IgD-negative memory B cell (primary cell): ENCODE data around the gene CDV3. TPM values are rescaled to one million over a fixed set of nuclear protein-coding genes. Genes with fewer than 3 reads are reported as not detected.

ENCODE experiments used
- H3K27ac Mint-ChIP-seq, 3 donors: one replicate each; pipeline ENCODE4 v1.8.0; 2020 to 2022; ENCODE audit warnings: mild to moderate bottlenecking in 3 of 3, mixed read lengths in 3 of 3, moderate library complexity in 1 of 3
- H3K27me3 Mint-ChIP-seq: one replicate; pipeline ENCODE4 v1.8.0; 2021; ENCODE audit warnings: mixed read lengths
- H3K36me3 Mint-ChIP-seq: one replicate; pipeline ENCODE4 v1.8.0; 2020; ENCODE audit warnings: mild to moderate bottlenecking, mixed read lengths
- H3K4me1 Mint-ChIP-seq, 3 donors: one replicate each; pipeline ENCODE4 v1.8.0; 2020 to 2022; ENCODE audit warnings: mixed read lengths in 3 of 3, mild to moderate bottlenecking in 1 of 3
- H3K4me3 Mint-ChIP-seq, 4 donors: one replicate each; pipeline ENCODE4 v1.8.0; 2020 to 2022; ENCODE audit warnings: mild to moderate bottlenecking in 4 of 4, mixed read lengths in 4 of 4, moderate library complexity in 3 of 4
- H3K9me3 Mint-ChIP-seq, 3 donors: one replicate each; pipeline ENCODE4 v1.8.0; 2020 to 2021; ENCODE audit warnings: mixed read lengths in 3 of 3, mild to moderate bottlenecking in 1 of 3
- polyA plus RNA-seq: library from polyadenylated mRNA; unstranded; fragments of 300-500 nt; fragmentation: Illumina TruSeq; gene quantifications from one replicate; pipeline ENCODE4 v1.2.3, GENCODE V29; 2021

The CDV3 gene
- polyA plus RNA-seq, 1 donor from 2014 or later, result 39.7 TPM

- no peaks in the 10 kb centered on the region for H3K4me1 Mint-ChIP-seq
- H3K36me3 Mint-ChIP-seq, result peaks cover 12% of the 10 kb centered on the region
- no peaks in the 10 kb centered on the region for H3K27me3 Mint-ChIP-seq
- H3K4me3 Mint-ChIP-seq, result no peak overlapping the region
- H3K27ac Mint-ChIP-seq, result no peak overlapping the region
- no peaks in the 10 kb centered on the region for H3K9me3 Mint-ChIP-seq
Measured at GRCh38 chr3:133607816-133608215, 34.3 kb downstream of the CDV3 start.

GRCh38 chr3:133608388-133608787 is 34.9 kb downstream of the CDV3 start:
- Mint-ChIP-seq H3K4me3 (no peak overlapping the region), H3K27ac (no peak overlapping the region), H3K27me3 (no peaks in the 10 kb centered on the region), H3K9me3 (no peaks in the 10 kb centered on the region), H3K36me3 (peaks cover 15% of the 10 kb centered on the region), H3K4me1 (peaks cover 0 to 3% (median 0%) of the 10 kb centered on the region in 3 donors)

- H3K36me3 Mint-ChIP-seq, result peaks cover 15% of the 10 kb centered on the region
- no peak overlapping the region for H3K4me3 Mint-ChIP-seq
- no peak overlapping the region for H3K27ac Mint-ChIP-seq
- no peaks in the 10 kb centered on the region for H3K9me3 Mint-ChIP-seq
- no peaks in the 10 kb centered on the region for H3K27me3 Mint-ChIP-seq
- peaks cover 0 to 4% (median 0%) of the 10 kb centered on the region in 3 donors for H3K4me1 Mint-ChIP-seq
Measured at GRCh38 chr3:133610031-133610430, 36.5 kb downstream of the CDV3 start.

GRCh38 chr3:133611534-133611933 is 38.0 kb downstream of the CDV3 start:
- no peaks in the 10 kb centered on the region for H3K27me3 Mint-ChIP-seq
- H3K4me3 Mint-ChIP-seq, result no peak overlapping the region
- H3K9me3 Mint-ChIP-seq, result no peaks in the 10 kb centered on the region
- peaks cover 0 to 4% (median 0%) of the 10 kb centered on the region in 3 donors for H3K4me1 Mint-ChIP-seq
- H3K27ac Mint-ChIP-seq, result no peak overlapping the region
- peaks cover 16% of the 10 kb centered on the region for H3K36me3 Mint-ChIP-seq

- Mint-ChIP-seq H3K27me3 (no peaks in the 10 kb centered on the region), H3K4me1 (peaks cover 7 to 13% (median 10%) of the 10 kb centered on the region in 3 donors), H3K9me3 (no peaks in the 10 kb centered on the region), H3K36me3 (peaks cover 7% of the 10 kb centered on the region), H3K4me3 (peak overlapping the region in 2 of 4 donors; percentile 43 to 80), H3K27ac (peak overlapping the region; percentile 3 to 88 (median 69))
Measured at GRCh38 chr3:133620066-133620784, 46.7 kb downstream of the CDV3 start.

- H3K36me3 Mint-ChIP-seq, result peaks cover 2% of the 10 kb centered on the region
Measured at GRCh38 chr3:133627789-133628188, 54.3 kb downstream of the CDV3 start.

GRCh38 chr3:133629146-133629545 is 55.7 kb downstream of the CDV3 start:
- no peaks in the 10 kb centered on the region for H3K9me3 Mint-ChIP-seq
- H3K4me3 Mint-ChIP-seq, result no peak overlapping the region
- H3K27me3 Mint-ChIP-seq, result no peaks in the 10 kb centered on the region
- no peak overlapping the region for H3K27ac Mint-ChIP-seq
- H3K36me3 Mint-ChIP-seq, result peaks cover 6% of the 10 kb centered on the region
- peaks cover 2 to 8% (median 4%) of the 10 kb centered on the region in 3 donors for H3K4me1 Mint-ChIP-seq

More at GRCh38 chr3:133627789-133628188, 54.3 kb downstream of the CDV3 start:
- Mint-ChIP-seq H3K27ac (no peak overlapping the region), H3K27me3 (no peaks in the 10 kb centered on the region), H3K4me1 (peaks cover 0 to 7% (median 2%) of the 10 kb centered on the region in 3 donors), H3K9me3 (no peaks in the 10 kb centered on the region), H3K4me3 (no peak overlapping the region)

GRCh38 chr3:133633439-133633838 is 60.0 kb downstream of the CDV3 start:
- peaks cover 2 to 4% (median 3%) of the 10 kb centered on the region in 3 donors for H3K4me1 Mint-ChIP-seq
- peaks cover 6% of the 10 kb centered on the region for H3K36me3 Mint-ChIP-seq
- H3K27ac Mint-ChIP-seq, result peak overlapping the region in 1 of 3 donors; percentile 71
- no peak overlapping the region for H3K4me3 Mint-ChIP-seq
- no peaks in the 10 kb centered on the region for H3K27me3 Mint-ChIP-seq
- no peaks in the 10 kb centered on the region for H3K9me3 Mint-ChIP-seq

Other genes with a start within 250 kb of the CDV3 start
- 2.8 TPM for gene BFSP2, start 173.6 kb upstream of the CDV3 start, polyA plus RNA-seq
- 13.7 TPM for gene TOPBP1, start 88.3 kb downstream of the CDV3 start, polyA plus RNA-seq
- not detected for gene TF, start 172.7 kb downstream of the CDV3 start, polyA plus RNA-seq
- gene SRPRB, start 232.1 kb downstream of the CDV3 start, polyA plus RNA-seq, result 34.6 TPM